MV-4-11 (cell line): ENCODE measurements around the gene RC3H1.
A peak's percentile ranks its signal among the peaks of the same experiment; 100 is the strongest.
"Not testable (repeated sequence)": the region's sequence is repeated elsewhere in the genome, so short reads cannot be mapped to it uniquely, and the experiment has no call there.

Source experiments
- DNase-seq: peaks from one replicate; lab custom pipeline; 2025; lab: John Stamatoyannopoulos, UW

RC3H1 gene

DNA sequence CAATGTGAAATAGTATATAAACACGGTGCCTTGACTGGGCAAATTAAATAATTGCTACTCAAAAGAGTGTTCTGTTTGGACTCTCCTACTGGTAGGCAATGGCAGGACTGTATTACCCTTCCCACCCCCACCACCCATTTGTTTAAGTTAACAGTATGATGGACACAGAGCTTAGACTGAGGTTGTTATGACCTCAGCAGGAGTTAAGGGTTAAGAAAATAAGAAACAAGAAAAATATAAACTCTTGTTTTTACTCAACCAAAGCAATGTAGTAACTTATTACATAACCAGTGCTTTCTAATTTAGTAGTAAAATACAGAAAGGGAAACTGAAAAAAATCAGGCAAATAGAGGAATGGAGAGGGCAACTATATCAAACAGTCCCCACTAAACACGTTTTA, 85.1 kb downstream of the RC3H1 start:
- DNase-seq = no peak

DNA sequence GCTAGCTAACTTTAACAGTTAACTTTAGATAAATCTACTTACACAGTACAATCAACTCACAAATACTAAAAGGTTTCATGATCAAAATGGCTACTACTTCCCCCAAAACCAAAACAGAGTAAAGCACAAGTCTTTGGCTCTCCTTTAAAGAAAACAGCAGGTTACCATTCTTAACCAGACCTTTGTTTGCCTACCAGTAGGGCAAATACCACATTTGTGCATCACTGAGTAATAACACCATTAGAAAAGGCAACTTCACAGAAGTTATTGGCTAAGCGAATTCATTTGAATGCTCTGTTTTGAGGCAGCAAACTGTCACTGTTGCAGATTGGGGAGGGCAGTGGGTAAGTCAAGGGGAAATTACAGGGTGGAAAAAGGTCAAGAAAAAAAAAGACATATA, 87.7 kb downstream of the RC3H1 start:
- no peak for DNase-seq

DNA sequence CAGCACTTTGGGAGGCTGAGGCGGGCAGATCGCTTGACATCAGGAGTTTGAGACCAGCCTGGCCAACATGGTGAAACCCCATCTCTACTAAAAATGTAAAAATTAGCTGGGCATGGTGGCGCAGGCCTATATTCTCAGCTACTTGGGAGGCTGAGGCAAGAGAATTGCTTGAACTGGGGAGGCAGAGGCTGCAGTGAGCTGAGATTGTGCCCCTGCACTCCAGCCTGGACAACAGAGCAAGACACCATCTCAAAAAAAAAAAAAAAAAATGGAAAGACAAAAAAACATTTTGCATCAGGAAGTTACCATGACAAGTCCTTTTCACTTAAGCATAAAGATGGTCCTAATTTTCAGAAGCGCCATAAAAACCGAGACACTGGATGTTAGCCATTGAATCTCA, 91.6 kb downstream of the RC3H1 start:
- DNase-seq = not testable (repeated sequence)

DNA sequence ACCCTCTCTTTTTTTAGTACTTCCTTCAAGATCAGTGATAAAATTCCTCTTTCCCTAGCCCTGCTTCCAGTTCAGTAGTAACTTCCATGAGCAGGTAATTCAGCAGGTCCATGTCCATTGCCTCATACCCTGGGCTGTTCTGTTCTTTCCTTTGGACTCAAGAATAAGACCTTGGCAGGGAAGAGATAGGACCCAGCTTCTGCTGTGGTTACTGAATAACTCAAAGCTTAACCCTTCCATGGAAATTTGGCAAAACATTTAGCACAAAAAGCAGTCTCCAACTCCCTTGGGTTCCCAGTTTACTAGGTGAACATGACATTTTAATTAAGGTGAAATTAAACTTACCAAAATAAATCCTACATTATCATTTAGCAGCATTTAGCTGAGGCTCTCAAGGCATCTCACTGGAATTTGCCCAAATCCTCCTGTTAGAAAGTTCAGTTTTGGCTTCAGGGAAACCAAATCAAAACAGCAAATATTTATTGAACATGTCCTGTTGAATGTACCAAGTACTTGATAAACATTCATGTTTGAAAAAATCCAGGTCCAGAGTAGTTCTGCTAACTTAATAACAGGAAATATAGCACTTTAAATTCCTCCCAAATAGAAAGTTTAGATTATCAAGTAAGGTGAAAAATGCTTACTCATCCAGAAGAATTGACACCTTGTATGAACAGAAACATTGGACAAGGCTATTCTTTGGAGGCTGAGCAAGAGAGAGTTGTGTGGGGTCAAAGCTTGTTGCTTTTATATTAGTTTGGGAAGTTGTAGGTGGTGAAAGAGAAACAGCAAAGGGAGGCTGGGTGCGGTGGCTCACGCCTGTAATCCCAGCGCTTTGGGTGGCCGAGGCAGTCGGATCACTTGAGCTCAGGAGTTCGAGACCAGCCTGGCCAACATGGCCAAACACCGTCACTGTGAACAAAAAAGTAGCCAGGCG, 96.6 kb downstream of the RC3H1 start:
- no peak for DNase-seq

DNA sequence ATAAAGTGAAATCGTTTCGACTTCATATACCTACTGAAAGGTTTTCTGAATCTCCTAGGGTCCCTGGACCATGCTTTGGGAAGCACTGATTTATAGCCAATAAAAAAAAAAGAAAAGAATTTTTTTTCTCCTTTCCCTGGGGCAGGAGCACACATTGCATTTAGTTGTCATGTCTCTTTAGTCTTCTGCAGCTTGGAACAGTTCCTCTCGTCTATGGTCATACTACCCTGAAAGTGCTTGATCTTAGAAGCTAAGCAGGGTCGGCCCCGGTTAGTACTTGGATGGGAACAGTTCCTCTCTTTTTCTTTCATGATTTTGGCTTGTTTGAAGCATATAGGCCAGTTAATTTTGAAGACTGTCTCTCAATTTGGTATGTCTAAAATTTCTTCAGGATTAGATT, 101.3 kb downstream of the RC3H1 start:
- DNase-seq = peak; percentile 24

DNA sequence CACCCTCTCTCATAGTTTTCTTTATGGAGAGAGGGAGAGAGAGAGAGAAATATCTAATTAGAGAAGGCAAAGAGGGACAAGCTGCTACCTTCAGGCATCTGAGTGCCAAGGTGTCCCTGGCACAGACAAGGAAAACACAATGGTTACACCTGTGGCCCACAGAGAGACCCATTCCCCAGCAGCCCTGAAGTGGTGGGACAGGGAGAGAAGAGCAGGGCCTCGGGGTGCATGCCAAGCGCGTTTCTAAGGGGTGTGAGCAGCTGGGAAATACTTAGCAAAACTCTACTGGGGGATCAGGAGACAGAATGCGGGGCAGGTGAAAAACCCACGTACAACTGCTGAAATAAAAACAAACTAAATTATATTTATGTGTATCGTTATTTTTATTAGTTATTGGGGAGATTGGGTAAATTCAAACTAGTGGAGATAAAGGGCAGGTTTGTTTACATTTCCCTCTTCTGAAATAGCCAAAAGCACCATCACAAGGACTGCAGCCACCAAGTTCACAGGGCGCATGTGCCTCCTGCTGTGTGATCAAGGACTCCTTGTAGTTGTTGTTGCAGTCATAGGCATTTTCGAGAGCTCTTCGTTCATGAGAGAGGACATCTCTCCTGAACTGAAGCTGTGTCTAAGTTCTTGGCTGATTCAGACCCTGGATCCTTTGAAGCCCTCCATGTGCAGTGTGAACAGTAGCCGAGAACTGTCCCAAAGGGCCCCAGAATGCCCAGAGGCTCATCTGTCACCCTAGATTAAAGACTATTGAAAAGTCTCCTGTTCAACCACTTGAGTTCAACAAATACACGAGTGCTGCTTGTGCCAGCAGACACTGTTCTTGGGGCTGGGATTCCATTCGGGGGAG, 104.3 kb downstream of the RC3H1 start:
- no peak for DNase-seq

DNA sequence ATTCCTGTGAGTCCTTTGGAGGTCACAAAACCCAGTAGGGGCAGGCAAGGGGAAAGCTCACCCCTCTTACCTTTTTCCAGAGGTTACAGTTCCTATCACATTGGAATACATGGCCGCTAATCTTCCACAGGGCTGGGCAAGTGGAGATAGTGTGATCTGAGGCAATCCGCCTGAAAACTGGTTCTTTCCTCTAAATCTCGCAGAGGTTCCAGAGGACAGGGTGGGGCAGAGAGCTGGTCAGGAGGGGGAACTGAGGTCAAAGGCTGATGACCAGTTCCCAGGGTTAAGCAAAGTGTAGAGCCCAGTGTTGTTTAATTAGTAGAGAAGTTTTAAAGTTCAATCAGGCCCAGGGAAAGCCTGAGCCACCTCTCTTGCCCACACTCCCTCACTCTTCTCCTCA, 105.0 kb downstream of the RC3H1 start, which contains the start of gene SERPINC1:
TSS of gene SERPINC1 (minus strand) at position 179 of the 400 bp plus-strand sequence. CDS start at position 111, 68 bp downstream.
- DNase-seq = no peak

DNA sequence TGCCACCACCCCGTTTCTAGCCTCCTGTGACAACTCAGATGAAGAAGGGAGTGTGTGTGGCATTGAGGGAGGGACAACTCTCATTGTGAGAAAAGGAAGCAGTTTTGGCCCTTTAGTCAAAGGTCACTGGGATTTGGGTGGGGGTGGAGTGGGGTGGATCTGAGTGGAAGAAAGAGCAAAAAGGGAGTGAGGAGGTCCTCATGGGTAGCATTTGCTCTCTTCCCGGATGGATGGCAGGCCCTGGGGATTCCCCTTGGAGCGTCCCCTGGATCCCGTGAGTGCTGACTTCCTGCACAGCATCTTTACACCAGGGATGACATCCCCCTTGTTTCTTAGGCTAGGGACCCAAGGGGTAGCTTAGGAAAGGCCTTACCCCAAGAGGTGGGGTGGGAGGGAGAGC, 105.5 kb downstream of the RC3H1 start:
- DNase-seq = no peak

DNA sequence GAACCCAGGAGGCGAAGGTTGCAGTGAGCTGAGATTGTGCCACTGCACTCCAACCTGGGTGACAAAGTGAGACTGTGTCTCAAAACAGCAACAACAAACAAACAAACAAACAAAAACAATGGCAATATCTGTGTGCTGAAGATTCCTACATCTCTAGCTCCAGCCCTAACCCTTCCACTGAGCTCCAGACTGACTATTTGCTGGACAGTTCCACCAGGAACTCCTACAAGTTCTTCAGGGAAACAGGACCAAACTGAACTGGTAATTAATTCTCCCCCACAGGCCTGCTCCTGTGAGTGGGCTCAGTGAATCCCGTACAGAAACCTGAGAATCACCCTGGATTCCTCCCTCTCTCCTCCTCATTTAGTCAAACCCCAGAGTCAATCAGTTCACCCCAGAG, 106.6 kb downstream of the RC3H1 start:
- DNase-seq = no peak

DNA sequence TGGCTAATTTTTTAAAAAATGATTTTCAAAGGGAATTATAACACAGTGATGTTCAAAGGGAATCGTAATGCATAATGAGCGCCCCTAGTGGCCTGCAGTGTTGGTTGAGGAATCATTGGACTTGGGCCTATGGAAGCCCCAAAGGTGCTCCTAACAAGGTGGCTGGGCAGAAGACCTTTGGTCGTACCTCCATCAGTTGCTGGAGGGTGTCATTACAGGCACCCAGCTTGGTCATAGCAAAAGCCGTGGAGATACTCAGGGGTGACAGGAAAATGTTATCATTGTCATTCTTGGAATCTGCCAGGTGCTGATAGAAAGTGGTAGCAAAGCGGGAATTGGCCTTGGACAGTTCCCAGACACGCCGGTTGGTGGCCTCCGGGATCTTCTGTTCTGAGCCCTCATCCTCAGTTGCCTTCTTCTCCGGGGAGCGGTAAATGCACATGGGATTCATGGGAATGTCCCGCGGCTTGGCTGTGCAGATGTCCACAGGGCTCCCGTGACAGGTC, 107.7 kb downstream of the RC3H1 start:
- no peak for DNase-seq

DNA sequence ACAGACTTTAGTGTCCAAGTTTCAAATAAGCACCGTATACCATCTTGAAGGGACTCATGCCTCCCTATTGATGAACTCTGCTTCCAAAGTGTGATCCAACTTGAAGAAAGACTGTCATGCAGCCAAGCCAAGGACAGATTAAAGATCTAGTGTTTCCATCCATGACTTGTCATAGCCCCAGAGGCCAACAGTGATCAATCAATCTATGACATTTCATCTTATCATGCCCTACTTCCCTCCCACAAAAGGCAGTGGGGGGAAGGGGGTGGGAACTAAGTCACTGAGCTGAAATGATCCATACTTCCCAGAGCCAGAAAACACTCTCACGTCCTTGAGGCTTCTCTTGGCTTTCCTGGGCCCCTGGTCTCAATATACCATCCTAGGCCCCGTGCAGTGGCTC, 109.0 kb downstream of the RC3H1 start:
- DNase-seq = no peak

DNA sequence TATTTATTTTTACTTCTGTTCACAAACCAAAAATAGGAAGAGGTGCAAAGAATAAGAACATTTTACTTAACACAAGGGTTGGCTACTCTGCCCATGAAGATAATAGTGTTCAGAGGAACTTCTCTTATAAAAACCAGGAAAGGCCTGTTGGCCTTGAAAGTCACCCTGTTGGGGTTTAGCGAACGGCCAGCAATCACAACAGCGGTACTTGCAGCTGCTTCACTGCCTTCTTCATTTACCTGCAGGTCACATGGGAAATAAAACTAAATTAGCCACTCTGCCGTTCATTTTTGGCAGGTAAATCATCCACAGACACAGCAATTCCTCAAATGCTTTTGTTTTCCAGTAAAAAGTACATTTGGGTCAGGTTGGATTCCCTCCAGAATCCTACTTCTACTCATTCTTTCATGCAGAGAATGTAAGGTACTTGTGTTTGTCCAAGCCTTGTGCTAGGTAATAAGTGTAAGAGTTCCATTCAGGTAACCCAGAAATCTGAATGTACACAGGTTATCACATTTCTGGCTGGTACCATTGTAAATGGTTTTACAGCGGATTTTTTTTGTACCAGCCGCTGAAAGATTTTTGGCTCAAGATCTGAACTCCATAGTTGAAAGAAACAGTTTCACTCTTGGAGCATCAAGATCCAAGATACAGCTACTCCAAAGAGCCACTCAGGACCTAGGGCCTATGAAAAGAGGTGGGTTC, 118.2 kb downstream of the RC3H1 start:
- DNase-seq = no peak

DNA sequence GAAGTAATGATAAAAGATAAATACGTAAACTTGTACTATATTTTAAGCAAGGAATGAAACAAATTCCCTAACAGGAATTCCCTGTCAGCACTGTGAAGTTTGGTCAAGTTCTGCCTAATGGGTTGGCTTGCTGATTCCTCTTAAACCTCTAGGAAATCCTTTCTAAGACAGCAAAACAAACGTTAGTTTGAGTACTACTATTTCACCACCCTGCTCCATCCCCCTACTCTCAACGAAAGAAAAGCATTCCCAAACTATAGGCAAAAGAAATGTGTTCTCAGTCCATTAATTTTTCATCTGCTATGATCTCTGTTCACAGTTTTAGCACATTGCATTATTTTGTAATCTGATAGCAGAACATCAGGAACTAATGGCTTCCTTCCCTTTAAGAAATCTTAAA, 121.2 kb downstream of the RC3H1 start:
- DNase-seq = no peak

DNA sequence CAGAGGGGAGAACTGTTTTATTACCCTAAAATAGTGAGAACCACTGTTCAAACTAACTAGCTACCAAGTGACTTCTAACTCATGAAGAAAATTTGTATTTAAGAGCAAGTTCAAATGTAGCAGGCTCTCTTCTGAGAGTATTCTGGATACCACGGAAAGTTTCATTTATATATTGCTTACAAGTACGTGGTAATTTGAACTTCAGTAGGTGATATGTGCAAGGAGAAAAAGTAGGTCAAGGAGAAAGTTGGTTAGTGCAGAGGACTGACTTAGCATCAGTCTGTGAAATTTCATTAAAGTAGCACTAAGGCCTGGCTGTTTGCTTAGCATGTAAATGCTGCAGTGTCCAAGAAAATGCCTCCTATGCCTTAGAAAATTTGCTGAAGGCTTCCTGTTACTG, 121.7 kb downstream of the RC3H1 start:
- DNase-seq = no peak

DNA sequence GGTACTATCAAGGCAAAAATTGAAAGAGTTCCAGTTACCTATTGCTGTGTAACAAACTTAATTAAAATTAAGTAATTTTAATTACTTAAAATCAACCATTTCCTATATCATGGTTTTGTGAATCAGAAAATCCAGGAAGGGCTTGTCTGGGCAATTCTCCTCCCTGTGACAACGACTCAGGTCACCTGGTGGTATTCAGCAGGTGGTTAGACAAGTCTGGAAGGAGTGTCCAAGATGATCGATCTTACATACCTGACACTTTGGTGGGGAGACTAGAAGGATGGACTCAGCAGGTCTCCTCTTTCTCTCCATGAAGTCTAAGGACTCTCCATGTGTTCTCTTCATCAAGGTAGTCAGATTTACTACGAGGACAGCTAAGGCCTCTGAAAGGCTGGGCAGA, 128.0 kb downstream of the RC3H1 start:
- DNase-seq = no peak

DNA sequence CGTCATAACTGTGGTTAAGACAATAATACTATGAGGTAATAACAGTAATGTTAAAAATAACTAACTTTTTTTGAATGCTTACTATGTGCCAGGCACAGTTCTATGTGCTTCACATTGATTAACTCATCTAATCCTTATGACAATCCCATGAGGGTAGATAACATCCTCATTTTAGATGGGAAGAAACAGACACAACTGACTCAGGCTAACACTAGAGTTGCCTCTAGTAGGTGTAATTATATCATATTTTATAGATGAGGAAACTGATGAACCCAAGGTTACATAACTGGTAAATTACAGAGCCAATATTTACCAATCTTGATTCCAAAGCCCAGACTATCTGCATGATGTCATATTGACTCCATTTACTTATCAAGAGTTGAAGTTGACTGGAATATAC, 128.5 kb downstream of the RC3H1 start:
- DNase-seq = no peak

DNA sequence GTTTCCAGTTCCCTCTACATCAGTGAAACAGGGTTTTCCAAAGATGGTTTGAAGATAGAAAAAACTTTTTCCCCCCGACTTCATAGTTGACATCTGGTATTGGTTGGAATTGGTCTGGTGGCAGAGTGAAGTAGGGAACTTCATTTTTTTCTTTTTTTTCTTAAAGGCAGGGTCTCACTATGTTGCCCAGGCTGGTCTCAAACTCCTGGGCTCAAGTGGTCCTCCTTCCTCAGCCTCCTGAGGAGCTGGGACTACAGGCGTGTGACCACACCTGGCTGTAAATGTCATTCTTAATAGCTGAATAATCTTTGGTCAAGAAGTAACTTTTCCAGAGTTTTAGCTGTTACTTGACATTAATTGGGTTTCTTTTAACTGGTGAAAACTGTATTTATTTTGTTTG, 132.3 kb downstream of the RC3H1 start:
- DNase-seq = no peak

DNA sequence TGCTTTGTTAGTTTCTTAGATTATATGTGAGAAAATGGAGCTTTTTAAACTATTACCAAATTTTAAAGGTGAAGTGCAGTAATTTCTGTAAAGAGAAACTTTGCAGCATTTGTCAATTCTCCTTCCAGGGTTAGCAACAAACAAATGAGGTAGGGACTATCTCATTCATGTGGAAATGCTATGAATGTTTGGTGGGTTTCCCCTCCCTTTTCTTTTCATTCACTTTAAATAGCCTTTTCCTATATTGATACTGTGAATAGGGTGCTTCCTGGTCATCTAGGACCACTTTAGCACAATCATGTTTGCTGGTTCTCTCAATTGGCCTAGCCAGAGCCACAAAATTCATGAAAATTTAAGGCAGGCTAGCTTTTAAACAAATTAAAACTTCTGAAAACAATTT, 133.4 kb downstream of the RC3H1 start:
- no peak for DNase-seq

DNA sequence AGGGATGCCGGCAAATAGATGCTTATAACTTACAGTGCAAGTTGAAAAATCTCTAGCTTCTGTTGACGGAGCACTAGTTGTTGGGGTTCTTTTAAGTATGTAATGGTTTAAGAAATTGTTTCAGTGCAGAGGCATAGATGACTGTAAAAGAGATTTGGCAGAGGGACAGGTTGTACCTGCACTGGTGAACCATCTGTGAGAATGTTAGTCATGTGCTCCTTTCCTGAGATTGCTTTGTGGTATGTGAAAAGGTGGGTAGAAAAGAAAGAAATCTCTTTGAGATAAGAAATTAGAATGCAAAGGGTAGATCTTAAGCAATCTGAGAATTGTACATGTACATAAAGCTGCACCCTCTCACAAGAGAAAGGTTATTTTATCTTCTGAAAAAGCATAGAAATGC, 134.5 kb downstream of the RC3H1 start:
- no peak for DNase-seq

DNA sequence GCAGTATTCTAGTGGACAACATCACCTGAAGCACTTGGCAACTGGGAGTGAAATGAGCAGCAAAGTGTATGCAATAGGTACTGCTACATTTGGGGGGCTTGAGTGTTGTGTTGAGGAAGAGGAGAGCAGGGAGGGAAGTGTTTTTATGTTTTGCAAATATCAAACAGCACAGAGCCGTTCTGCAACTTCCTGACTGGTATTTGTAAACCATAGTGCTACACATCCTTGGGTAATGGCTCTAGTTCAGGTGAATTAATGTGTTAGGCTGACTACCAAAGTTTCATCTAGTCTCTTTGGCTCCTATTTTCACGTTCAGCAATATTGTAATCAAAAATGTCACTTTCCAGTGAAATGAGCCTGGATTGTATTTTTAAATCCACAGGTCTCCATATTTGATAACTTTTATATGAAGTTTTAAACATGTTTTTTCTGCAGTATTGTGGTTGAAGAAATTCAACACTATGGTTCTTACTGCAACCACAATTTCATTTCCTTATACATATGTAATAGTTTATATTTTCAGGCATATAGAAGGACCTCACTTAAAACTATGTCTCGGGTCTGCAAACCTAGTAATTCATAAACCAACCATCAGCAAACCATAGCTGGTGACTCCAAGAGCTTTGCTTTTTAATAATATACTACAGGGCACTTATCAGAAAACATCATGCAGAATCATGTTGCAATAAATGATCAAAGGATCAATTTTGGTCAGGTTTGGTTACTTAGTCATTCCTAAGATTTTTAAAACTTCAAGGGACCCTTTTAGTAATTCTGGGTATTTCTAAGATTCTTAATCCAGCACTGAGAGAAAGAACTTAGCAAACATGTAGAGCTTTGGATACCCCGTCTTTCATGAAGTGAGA, 135.2 kb downstream of the RC3H1 start:
- DNase-seq = no peak

DNA sequence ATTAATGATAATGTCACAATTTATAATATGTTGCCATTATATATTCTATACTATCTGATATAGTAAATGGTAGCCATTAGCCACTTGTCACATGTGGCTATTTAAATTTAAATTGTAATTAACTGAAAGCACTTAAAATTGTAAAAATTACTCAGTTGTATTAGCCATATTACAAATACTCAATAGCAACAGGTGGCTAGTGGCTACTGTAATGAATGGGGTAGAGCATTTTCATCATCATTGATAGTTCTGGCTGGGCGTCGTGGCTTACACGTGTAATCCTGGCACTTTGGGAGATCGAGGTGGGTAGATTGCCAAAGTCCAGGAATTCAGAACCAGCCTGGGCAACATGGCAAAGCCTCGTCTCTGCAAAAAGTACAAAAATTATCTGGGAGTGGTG, 137.5 kb downstream of the RC3H1 start:
- DNase-seq = no peak
